Mesodermal cell (in vitro differentiated cells): ENCODE results near the gene TMOD2. TPM values are rescaled to one million over a fixed set of nuclear protein-coding genes. Genes with fewer than 3 reads are reported as not detected.

ENCODE experiments used
- H3K27ac ChIP-seq: 2 replicates; pipeline ENCODE4 v1.7.0; 2013; ENCODE audit warnings: mild to moderate bottlenecking, low read depth, low read length, moderate library complexity; ENCODE audit not compliant: severe bottlenecking
- H3K36me3 ChIP-seq: 2 replicates; pipeline ENCODE4 v1.7.1; 2013; ENCODE audit warnings: mild to moderate bottlenecking, low read length, moderate library complexity; ENCODE audit not compliant: control insufficient read depth, insufficient read depth
- H3K4me1 ChIP-seq: one replicate; pipeline ENCODE4 v1.7.1; 2013; ENCODE audit warnings: mild to moderate bottlenecking, low read length; ENCODE audit not compliant: insufficient read depth, control insufficient read depth, poor library complexity, severe bottlenecking
- H3K4me3 ChIP-seq: 2 replicates; pipeline ENCODE4 v1.7.0; 2013; ENCODE audit warnings: low read length, control low read depth, mild to moderate bottlenecking; ENCODE audit not compliant: insufficient read depth, poor library complexity, severe bottlenecking; ENCODE audit errors: extremely low read depth
- H3K9me3 ChIP-seq: 2 replicates; pipeline ENCODE4 v1.7.1; 2013; ENCODE audit warnings: mild to moderate bottlenecking, low read length, moderate library complexity; ENCODE audit not compliant: control insufficient read depth
- WGBS, 2 experiments: methylation state at CpG; one replicate each; pipeline ENCODE4 v1.1.5; 2013; ENCODE audit warnings: missing lambda C conversion rate in 2 of 2; ENCODE audit not compliant: insufficient coverage in 2 of 2; 5-methylcytosine and 5-hydroxymethylcytosine counted together
- polyA plus RNA-seq, 2 experiments: library from polyadenylated mRNA; stranded (reverse); fragments of 50-300 nt; gene quantifications; one replicate each; pipeline ENCODE4 v1.2.3, GENCODE V29; 2013

TMOD2 gene
- polyA plus RNA-seq (2013, experiment 1 of 2), result 18.4 TPM
- 17.0 TPM for polyA plus RNA-seq (2013, experiment 2 of 2)

DNA sequence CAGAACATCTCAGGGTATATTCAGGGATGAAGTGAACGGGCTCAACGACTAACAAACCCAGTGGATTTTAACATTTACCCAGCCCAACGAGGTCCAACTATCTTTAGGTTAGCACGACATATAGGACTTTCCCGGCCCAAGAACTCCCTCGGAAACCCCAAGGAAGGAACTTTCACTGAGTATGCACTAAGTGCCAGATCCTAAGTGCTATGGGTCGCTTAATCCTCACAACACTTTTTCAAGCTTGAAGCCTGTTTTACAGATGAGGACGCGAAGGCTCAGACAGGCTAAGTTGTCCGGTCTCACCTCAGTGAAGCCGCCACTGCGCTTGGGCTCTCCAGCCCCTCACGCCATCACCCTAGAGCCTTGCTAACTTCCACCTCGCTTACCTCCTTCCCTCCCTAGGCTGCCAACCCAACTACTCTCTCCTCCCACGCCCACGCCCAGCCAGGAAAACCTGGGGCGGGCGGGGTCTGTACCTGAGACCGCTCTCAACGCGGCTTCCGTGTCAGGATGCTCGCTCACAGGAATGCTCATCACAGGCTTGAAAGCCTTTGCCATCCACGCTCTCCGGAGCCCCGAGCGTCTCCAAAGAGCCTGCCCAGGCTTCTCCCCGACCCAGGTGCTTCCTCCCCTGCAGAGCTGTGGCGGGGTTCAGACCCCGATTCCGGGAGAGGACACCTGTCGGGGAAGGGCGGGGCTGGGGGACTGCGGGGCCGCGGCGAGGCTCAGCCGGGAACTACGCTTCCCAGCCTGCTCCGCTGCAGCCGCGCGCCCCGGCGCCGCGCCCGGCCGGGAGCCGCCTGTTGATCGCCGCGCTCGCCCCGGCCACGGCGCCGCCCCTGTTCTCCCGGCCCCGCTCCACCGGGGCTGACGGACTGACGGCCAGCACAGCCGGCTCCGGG lies at the start of gene TMOD2:
TSS of gene TMOD2 (plus strand) at position 806 of the 905 bp plus-strand sequence. CDS start 14,845 bp downstream, outside the sequence.
- Histone ChIP-seq H3K4me3 (peak within 1 kb of the TSS; percentile 53), H3K27ac (no peak within 1 kb of the TSS), H3K36me3 (no peaks in the 10 kb centered on the region), H3K4me1 (no peaks in the 10 kb centered on the region), H3K9me3 (no peaks in the 10 kb centered on the region)
- WGBS, 2 experiments, result 7 to 14% methylated on average over 40 to 56 of the region's 65 CpGs

DNA sequence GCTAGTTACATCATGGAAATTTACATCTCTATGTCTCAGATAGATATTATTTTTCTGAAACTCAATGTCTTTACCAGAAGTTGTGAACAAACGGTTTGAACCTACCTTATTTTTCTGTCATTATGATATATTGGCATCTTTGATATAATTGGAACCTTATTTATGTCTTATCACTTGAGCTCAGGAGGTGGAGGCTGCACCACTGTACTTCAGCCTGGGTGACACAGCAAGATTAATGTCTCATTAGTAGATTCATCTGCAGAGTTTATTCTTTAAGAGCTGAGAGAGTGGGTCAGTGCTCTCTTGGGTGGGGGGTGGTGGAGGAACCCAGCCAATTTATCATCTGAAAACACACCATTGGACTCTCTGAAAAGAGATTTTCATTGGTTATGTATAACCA lies 48.7 kb upstream of the TMOD2 start:
- no peaks in the 10 kb centered on the region for H3K4me1 ChIP-seq
- no peaks in the 10 kb centered on the region for H3K36me3 ChIP-seq

DNA sequence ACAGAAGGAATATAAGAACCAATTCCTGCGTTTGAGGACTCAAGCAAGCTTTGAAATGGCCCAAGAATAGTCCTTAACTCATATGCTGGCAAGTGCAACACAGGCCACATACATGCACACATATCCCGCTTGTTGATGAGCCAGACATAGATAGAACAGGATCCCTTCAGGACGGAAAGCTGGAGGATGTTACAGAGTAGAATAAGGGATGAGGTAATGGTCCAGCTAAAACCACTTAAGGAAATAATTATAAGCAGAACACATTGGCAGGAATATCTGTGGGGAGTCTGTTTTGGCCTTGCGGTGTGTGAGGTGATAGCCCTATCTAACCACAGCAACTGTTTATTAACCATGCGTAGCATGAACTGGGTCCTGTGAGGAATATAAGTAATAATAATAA lies 45.1 kb upstream of the TMOD2 start:
- H3K36me3 ChIP-seq, result no peaks in the 10 kb centered on the region
- 79 to 100% methylated on average over 1 to 2 of the region's 5 CpGs for WGBS, 2 experiments
- no peak overlapping the region for H3K27ac ChIP-seq
- no peak overlapping the region for H3K4me3 ChIP-seq
- no peaks in the 10 kb centered on the region for H3K4me1 ChIP-seq
- no peaks in the 10 kb centered on the region for H3K9me3 ChIP-seq

More for the DNA sequence above, 48.7 kb upstream of the TMOD2 start:
- Histone ChIP-seq H3K27ac (no peak overlapping the region), H3K9me3 (no peaks in the 10 kb centered on the region), H3K4me3 (no peak overlapping the region)
- no CpG with 5 or more reads among the region's 1 CpG for WGBS, 2 experiments

DNA sequence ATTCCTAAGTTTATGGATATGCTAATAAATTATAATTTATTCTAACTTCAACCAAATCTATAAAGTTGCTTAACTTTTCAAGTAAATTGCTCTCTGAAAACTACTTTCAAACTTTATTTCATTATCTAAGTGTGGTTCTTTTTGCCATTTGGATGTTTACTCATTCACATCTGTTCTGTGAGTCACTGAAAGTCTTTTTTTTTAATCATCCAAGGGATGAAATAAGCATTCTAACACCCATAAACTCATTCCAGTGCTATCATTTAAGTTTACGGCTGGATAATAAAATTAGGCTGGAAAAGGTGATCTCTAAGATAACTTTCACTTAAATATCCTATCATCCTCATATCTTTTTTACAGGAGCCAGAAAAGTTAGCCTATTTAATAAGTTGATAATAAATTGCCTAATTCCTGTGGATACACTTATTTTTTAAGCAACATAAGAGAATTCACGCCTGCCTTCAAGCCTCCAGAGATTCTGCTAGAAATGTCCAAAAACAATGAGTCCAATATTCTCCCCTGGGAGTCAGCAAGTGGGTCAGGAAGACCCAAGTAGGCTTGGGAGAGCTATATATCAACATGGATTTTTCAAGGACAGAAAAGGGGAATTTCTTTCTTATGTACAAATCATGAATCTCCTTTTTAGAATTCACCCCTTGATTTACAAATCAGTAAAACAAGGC lies 44.3 kb upstream of the TMOD2 start:
- no peaks in the 10 kb centered on the region for H3K36me3 ChIP-seq
- H3K4me1 ChIP-seq, result no peaks in the 10 kb centered on the region
- WGBS, 2 experiments, result no CpG with 5 or more reads among the region's 2 CpGs
- H3K27ac ChIP-seq, result no peak overlapping the region
- H3K9me3 ChIP-seq, result no peaks in the 10 kb centered on the region
- no peak overlapping the region for H3K4me3 ChIP-seq

DNA sequence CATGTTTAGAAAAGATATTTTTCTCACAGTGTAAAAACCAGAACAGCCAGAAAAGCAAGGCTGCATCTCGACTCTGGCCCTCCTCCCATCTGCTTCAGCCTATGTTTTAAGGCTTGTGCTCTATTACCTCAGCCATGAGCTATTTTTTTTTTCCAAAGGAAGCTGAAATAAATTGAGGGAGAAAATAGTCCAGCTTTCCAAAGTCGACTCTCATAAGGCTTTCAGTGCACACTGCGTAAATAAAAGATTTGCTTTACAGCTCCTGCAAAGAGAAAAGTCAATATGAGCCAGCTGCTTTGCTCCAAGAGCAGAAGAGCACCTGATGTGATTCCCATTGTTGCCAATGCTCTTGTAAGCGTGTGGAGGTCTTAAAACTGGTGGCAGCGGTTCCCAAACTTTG lies 43.4 kb upstream of the TMOD2 start:
- WGBS, 2 experiments, result 91 to 98% methylated on average over 4 of the region's 5 CpGs
- H3K4me3 ChIP-seq, result no peak overlapping the region
- H3K36me3 ChIP-seq, result no peaks in the 10 kb centered on the region
- H3K27ac ChIP-seq, result no peak overlapping the region
- no peaks in the 10 kb centered on the region for H3K4me1 ChIP-seq
- H3K9me3 ChIP-seq, result no peaks in the 10 kb centered on the region

DNA sequence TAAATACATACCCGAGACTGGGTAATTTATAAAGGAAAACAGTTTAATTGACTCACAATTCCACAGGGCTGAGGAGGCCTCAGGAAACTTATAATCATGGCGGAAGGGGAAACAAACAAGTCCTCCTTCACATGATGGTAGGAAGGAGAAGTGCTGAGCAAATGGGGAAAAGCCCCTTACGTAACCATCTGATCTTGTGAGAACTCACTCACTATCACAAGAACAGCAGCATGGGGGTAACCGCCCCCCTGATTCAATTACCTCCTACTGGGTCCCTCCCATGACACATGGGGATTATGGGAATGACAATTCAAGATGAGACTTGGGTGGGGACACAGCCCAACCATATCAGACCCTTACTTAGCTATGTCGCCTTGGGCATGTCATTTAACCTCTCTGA lies 42.4 kb upstream of the TMOD2 start:
- H3K4me3 ChIP-seq, result no peak overlapping the region
- 82 to 92% methylated on average over 2 of the region's 5 CpGs for WGBS, 2 experiments
- H3K4me1 ChIP-seq, result no peaks in the 10 kb centered on the region
- H3K27ac ChIP-seq, result no peak overlapping the region
- no peaks in the 10 kb centered on the region for H3K9me3 ChIP-seq
- H3K36me3 ChIP-seq, result no peaks in the 10 kb centered on the region

DNA sequence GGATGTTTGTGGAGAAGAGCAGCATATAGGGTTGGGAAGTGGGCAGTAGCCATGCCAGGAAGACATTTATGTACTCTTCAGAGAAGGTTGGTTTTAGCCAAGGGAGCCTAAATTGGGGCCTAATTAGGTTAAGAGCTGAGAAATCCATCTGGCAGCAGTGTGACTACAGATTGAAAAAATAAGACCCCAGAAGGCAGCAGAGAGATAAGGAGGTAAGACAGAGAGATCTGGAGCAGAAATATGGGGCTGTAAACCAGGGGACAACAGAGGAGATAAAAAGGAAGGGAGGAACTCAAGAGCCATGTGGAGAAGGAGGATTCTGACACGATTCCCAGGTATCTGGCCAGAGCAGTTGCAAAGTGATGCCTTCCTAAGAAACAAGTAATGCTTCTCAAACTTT lies 37.2 kb upstream of the TMOD2 start:
- no peaks in the 10 kb centered on the region for H3K9me3 ChIP-seq
- H3K4me1 ChIP-seq, result no peaks in the 10 kb centered on the region
- H3K36me3 ChIP-seq, result no peaks in the 10 kb centered on the region
- H3K4me3 ChIP-seq, result no peak overlapping the region
- WGBS, 2 experiments, result 89 to 100% methylated on average over 1 of the region's 1 CpG
- H3K27ac ChIP-seq, result no peak overlapping the region

DNA sequence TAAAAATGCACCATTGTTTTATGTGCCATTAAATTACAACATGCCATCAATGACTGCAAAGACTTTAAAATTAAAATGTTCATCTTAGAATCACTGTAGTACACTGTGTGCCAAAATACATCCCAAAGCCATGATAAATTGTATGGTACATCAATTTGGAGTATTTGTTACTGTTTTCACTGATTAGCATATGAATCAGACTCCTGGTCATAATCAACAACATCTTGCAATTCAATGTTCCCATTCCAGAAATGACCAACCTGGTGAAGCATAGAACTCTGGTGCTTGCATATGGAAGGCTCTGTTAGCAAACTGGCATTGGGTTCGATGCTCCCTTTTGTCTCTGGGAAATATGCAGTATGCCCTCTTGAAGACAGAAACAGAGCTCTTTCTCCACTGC lies 36.5 kb upstream of the TMOD2 start:
- Histone ChIP-seq H3K9me3 (no peaks in the 10 kb centered on the region), H3K36me3 (no peaks in the 10 kb centered on the region), H3K4me3 (no peak overlapping the region), H3K27ac (no peak overlapping the region), H3K4me1 (no peaks in the 10 kb centered on the region)
- WGBS, 2 experiments, result 70 to 77% methylated on average over 1 of the region's 1 CpG

DNA sequence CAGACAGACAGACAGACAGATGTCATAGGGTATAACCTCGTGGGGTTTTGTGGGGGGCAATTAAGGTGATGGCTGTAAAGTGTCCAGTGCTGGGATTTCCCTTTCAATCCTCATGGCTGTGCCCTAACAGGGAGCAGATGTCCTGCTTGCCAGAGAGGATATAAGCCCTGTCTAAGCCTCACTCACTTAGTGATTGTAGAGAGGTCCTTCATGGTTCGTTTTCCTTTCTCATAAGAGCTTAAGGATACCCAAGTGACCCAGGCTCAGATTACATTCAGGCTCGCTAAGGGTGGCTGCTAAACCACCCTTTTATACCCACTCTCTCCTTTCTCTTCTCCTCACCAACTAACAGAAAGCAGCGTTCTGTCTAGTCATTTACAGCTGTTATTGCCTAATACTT lies 33.2 kb upstream of the TMOD2 start:
- H3K9me3 ChIP-seq, result no peaks in the 10 kb centered on the region
- no peak overlapping the region for H3K4me3 ChIP-seq
- H3K36me3 ChIP-seq, result no peaks in the 10 kb centered on the region
- peaks cover 9% of the 10 kb centered on the region for H3K4me1 ChIP-seq
- no peak overlapping the region for H3K27ac ChIP-seq
- WGBS, 2 experiments, result 70 to 84% methylated on average over 2 of the region's 4 CpGs

DNA sequence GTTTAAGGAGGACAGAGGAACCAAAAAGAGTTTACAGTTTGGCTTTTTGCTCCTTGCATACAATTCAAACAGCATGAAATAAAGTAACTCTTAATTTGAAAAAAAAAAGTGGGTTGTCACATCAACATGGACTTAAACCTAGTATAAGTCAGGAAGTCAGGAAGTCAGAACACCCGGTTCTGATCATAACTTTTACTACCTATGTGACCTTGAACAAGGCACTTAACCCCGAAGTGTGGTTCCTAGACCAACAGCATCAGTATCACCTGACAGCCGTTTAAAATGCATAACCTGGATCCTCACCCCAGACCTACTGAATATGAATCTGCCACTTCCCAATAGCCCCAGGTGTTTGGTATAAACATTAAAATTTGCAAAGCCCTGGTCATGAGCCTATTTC lies 32.7 kb upstream of the TMOD2 start:
- 100% methylated on average over 1 to 2 of the region's 3 CpGs for WGBS, 2 experiments
- peaks cover 9% of the 10 kb centered on the region for H3K4me1 ChIP-seq
- no peak overlapping the region for H3K4me3 ChIP-seq
- H3K9me3 ChIP-seq, result no peaks in the 10 kb centered on the region
- H3K36me3 ChIP-seq, result no peaks in the 10 kb centered on the region
- H3K27ac ChIP-seq, result no peak overlapping the region
